H9 (cell line): ENCODE data around the gene ITGA1. TPM values are rescaled to one million over a fixed set of nuclear protein-coding genes. Genes with fewer than 3 reads are reported as not detected.

Source experiments
- DNase-seq: peaks from one replicate; pipeline ENCODE4 v3.0.0-alpha.2; 2017
- H2AFZ ChIP-seq: one replicate; pipeline ENCODE4 v1.6.1; 2013; ENCODE audit warnings: mild to moderate bottlenecking, low read length, control low read depth, moderate library complexity
- H2AK5ac ChIP-seq: 2 replicates; pipeline ENCODE4 v1.6.1; 2013; ENCODE audit warnings: low read length, control low read depth, mixed read lengths; ENCODE audit not compliant: insufficient read length
- H2BK120ac ChIP-seq: one replicate; pipeline ENCODE4 v1.6.1; 2013; ENCODE audit warnings: low read depth, mild to moderate bottlenecking, low read length, control low read depth, inconsistent platforms; ENCODE audit not compliant: poor library complexity, severe bottlenecking
- H2BK12ac ChIP-seq: 2 replicates; pipeline ENCODE4 v1.6.1; 2013; ENCODE audit warnings: low read length, control low read depth, mixed read lengths, low read depth; ENCODE audit not compliant: insufficient read length
- H2BK15ac ChIP-seq: 2 replicates; pipeline ENCODE4 v1.6.1; 2013; ENCODE audit warnings: low read depth, low read length, control low read depth
- H2BK20ac ChIP-seq: one replicate; pipeline ENCODE4 v1.6.1; 2013; ENCODE audit warnings: low read depth, mild to moderate bottlenecking, low read length, control low read depth, inconsistent platforms; ENCODE audit not compliant: poor library complexity, severe bottlenecking
- H2BK5ac ChIP-seq: 2 replicates; pipeline ENCODE4 v1.6.1; 2013; ENCODE audit warnings: low read length, control low read depth, mixed read lengths; ENCODE audit not compliant: insufficient read length
- H3K14ac ChIP-seq: 2 replicates; pipeline ENCODE4 v1.6.1; 2013; ENCODE audit warnings: low read length, control low read depth; ENCODE audit not compliant: insufficient read depth
- H3K18ac ChIP-seq: 2 replicates; pipeline ENCODE4 v1.6.1; 2013; ENCODE audit warnings: low read depth, mild to moderate bottlenecking, mixed read lengths, low read length, control low read depth; ENCODE audit not compliant: insufficient read length
- H3K23ac ChIP-seq: 2 replicates; pipeline ENCODE4 v1.6.1; 2013; ENCODE audit warnings: low read length, control low read depth, mixed read lengths, low read depth; ENCODE audit not compliant: insufficient read length
- H3K23me2 ChIP-seq: 2 replicates; pipeline ENCODE4 v1.6.1; 2013; ENCODE audit warnings: low read depth, mild to moderate bottlenecking, mixed read lengths, low read length, control low read depth; ENCODE audit not compliant: insufficient read length, poor library complexity, severe bottlenecking
- H3K27ac ChIP-seq: 2 replicates; pipeline ENCODE4 v1.5.1; 2013; ENCODE audit warnings: low read length, control low read depth, mixed read lengths, low read depth; ENCODE audit not compliant: insufficient read length
- H3K27me3 ChIP-seq: 2 replicates; pipeline ENCODE4 v1.6.1; 2013; ENCODE audit warnings: low read length, control low read depth, inconsistent platforms; ENCODE audit not compliant: insufficient read depth
- H3K4ac ChIP-seq: 2 replicates; pipeline ENCODE4 v1.6.1; 2013; ENCODE audit warnings: low read depth, mild to moderate bottlenecking, control low read depth, inconsistent platforms, low read length, moderate library complexity
- H3K4me1 ChIP-seq: 2 replicates; pipeline ENCODE4 v1.6.1; 2013; ENCODE audit warnings: low read length, control low read depth, inconsistent platforms; ENCODE audit not compliant: insufficient read depth
- H3K4me2 ChIP-seq: 2 replicates; pipeline ENCODE4 v1.6.1; 2013; ENCODE audit warnings: low read length, control low read depth, mixed read lengths; ENCODE audit not compliant: insufficient read length, insufficient read depth
- H3K56ac ChIP-seq: 2 replicates; pipeline ENCODE4 v1.6.1; 2013; ENCODE audit warnings: low read depth, mild to moderate bottlenecking, mixed read lengths, low read length, control low read depth; ENCODE audit not compliant: insufficient read length
- H3K79me1 ChIP-seq: 2 replicates; pipeline ENCODE4 v1.6.1; 2013; ENCODE audit warnings: low read depth, mild to moderate bottlenecking, moderate library complexity, low read length, control low read depth, inconsistent platforms; ENCODE audit not compliant: insufficient read depth, poor library complexity, severe bottlenecking
- H3K79me2 ChIP-seq: 2 replicates; pipeline ENCODE4 v1.6.1; 2013; ENCODE audit warnings: low read length, control low read depth, inconsistent platforms; ENCODE audit not compliant: insufficient read depth
- H3K9ac ChIP-seq: 2 replicates; pipeline ENCODE4 v1.6.1; 2013; ENCODE audit warnings: low read length, control low read depth, mixed read lengths; ENCODE audit not compliant: insufficient read length; ENCODE audit errors: extremely low read depth
- H3K9me3 ChIP-seq: one replicate; pipeline ENCODE4 v1.6.1; 2013; ENCODE audit warnings: low read depth, low read length, inconsistent platforms; ENCODE audit not compliant: control insufficient read depth
- H3T11ph ChIP-seq: one replicate; pipeline ENCODE4 v1.6.1; 2013; ENCODE audit warnings: mild to moderate bottlenecking, low read length, control low read depth, inconsistent platforms
- H4K20me1 ChIP-seq: one replicate; pipeline ENCODE4 v1.6.1; 2013; ENCODE audit not compliant: control insufficient read depth, insufficient read length, insufficient read depth
- H4K5ac ChIP-seq: 2 replicates; pipeline ENCODE4 v1.6.1; 2013; ENCODE audit warnings: low read depth, mild to moderate bottlenecking, mixed read lengths, low read length, control low read depth; ENCODE audit not compliant: insufficient read length
- H4K8ac ChIP-seq: replicated peaks from 2 replicates; pipeline ENCODE4 v1.6.1; 2013; ENCODE audit warnings: low read length, control low read depth, mixed read lengths, low read depth; ENCODE audit not compliant: insufficient read length
- H4K91ac ChIP-seq: 2 replicates; pipeline ENCODE4 v1.6.1; 2013; ENCODE audit warnings: low read depth, mild to moderate bottlenecking, moderate library complexity, mixed read lengths, low read length, control low read depth; ENCODE audit not compliant: insufficient read length
- H3K27ac Mint-ChIP-seq, 3 experiments: 2 replicates in 2 of 3; 3 replicates in 1 of 3; pipeline ENCODE4 v1.8.0; 2020 to 2021; ENCODE audit warnings: mixed read lengths in 3 of 3, mild to moderate bottlenecking in 1 of 3, moderate library complexity in 1 of 3
- H3K27me3 Mint-ChIP-seq: 2 replicates; pipeline ENCODE4 v1.8.0; 2021; ENCODE audit warnings: low read depth, mild to moderate bottlenecking, moderate library complexity, mixed read lengths
- H3K36me3 Mint-ChIP-seq, 3 experiments: 2 replicates in 2 of 3; 3 replicates in 1 of 3; pipeline ENCODE4 v1.8.0; 2020 to 2021; ENCODE audit warnings: low read depth in 3 of 3, mixed read lengths in 3 of 3; ENCODE audit not compliant: insufficient read depth in 1 of 3
- H3K4me1 Mint-ChIP-seq, 2 experiments: 2 replicates each; pipeline ENCODE4 v1.8.0; 2020; ENCODE audit warnings: mixed read lengths in 2 of 2
- H3K4me3 Mint-ChIP-seq, 2 experiments: 2 replicates in 1 of 2; 3 replicates in 1 of 2; pipeline ENCODE4 v1.8.0; 2020 to 2021; ENCODE audit warnings: mild to moderate bottlenecking in 2 of 2, mixed read lengths in 2 of 2, moderate library complexity in 1 of 2
- H3K9me3 Mint-ChIP-seq, 2 experiments: 2 replicates in 1 of 2; 3 replicates in 1 of 2; pipeline ENCODE4 v1.8.0; 2020; ENCODE audit warnings: mild to moderate bottlenecking in 2 of 2, mixed read lengths in 2 of 2, moderate library complexity in 1 of 2
- WGBS: extraction: QIAGEN DNeasy Blood & Tissue Kit; methylation state at CpG from one replicate; pipeline ENCODE4 v1.1.7; 2013; ENCODE audit warnings: missing lambda C conversion rate, low lambda C conversion rate, mixed read lengths; ENCODE audit not compliant: insufficient read length; ENCODE audit errors: extremely low coverage; 5-methylcytosine and 5-hydroxymethylcytosine counted together
- total RNA-seq: library from RNA; stranded (reverse); gene quantifications from 2 replicates; pipeline ENCODE4 v1.2.1, GENCODE V29; 2021
- TF ChIP-seq, protein P1 (sequence below): fragments of 200-600 bp; sonication (generic); conservative IDR thresholded peaks from 3 replicates; pipeline ENCODE4 v1.8.0; 2021; ENCODE audit warnings: antibody characterized with exemption, mild to moderate bottlenecking

Gene ITGA1
- total RNA-seq, 1 experiment from 2014 or later = 3.9 TPM

DNA sequence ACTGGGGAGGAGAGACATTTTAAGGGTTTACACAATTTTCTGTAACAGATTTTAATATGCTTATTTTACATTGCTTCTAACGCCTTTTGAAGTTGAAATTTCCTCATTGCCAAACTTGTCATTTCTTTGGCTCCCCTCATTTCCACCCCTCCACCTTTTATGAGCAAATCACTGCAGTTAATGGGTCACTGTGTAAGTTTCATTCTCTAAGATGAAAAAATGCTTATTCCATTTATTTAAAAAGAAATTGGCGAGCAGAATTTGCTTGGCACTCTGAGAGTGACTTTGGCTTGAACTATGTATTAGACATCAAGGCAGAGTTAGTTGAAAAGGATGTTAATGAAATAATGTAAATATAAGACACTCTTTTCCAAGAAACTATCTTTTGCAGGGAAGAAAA lies 66.6 kb downstream of the ITGA1 start:
- no peak overlapping the region for H2BK120ac ChIP-seq
- TF ChIP-seq, protein P1, sequence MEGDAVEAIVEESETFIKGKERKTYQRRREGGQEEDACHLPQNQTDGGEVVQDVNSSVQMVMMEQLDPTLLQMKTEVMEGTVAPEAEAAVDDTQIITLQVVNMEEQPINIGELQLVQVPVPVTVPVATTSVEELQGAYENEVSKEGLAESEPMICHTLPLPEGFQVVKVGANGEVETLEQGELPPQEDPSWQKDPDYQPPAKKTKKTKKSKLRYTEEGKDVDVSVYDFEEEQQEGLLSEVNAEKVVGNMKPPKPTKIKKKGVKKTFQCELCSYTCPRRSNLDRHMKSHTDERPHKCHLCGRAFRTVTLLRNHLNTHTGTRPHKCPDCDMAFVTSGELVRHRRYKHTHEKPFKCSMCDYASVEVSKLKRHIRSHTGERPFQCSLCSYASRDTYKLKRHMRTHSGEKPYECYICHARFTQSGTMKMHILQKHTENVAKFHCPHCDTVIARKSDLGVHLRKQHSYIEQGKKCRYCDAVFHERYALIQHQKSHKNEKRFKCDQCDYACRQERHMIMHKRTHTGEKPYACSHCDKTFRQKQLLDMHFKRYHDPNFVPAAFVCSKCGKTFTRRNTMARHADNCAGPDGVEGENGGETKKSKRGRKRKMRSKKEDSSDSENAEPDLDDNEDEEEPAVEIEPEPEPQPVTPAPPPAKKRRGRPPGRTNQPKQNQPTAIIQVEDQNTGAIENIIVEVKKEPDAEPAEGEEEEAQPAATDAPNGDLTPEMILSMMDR = no peak
- H2BK20ac ChIP-seq = no peak overlapping the region
- H2BK5ac ChIP-seq = no peak overlapping the region
- no peaks in the 10 kb centered on the region for H3K79me1 ChIP-seq
- no peak overlapping the region for H2AFZ ChIP-seq
- H3K56ac ChIP-seq = no peak overlapping the region
- no peaks in the 10 kb centered on the region for H3K9me3 ChIP-seq
- no peak overlapping the region for H3K18ac ChIP-seq
- H4K20me1 ChIP-seq = no peaks in the 10 kb centered on the region
- no peak overlapping the region for H3K27ac Mint-ChIP-seq
- no peaks in the 10 kb centered on the region for H3K36me3 Mint-ChIP-seq
- H4K91ac ChIP-seq = no peak overlapping the region
- H3K23ac ChIP-seq = no peak overlapping the region
- no peak overlapping the region for H4K5ac ChIP-seq
- no CpG with 5 or more reads among the region's 2 CpGs for WGBS
- H2BK15ac ChIP-seq = no peak overlapping the region
- no peak overlapping the region for H3K14ac ChIP-seq
- H3K9me3 Mint-ChIP-seq = no peaks in the 10 kb centered on the region
- no peak overlapping the region for H3K4me2 ChIP-seq
- H3K27me3 ChIP-seq = no peaks in the 10 kb centered on the region
- H3K27me3 Mint-ChIP-seq = no peaks in the 10 kb centered on the region
- H3K4me1 ChIP-seq = 0 out of 2 replicates have a peak, but pooled peaks cover 2% of the 10 kb centered on the region
- H3K4ac ChIP-seq = no peak overlapping the region
- H3T11ph ChIP-seq = no peak overlapping the region
- H3K27ac ChIP-seq = no peak overlapping the region
- no peaks in the 10 kb centered on the region for H3K23me2 ChIP-seq
- no peak overlapping the region for H3K9ac ChIP-seq
- H2AK5ac ChIP-seq = no peak overlapping the region
- no peaks in the 10 kb centered on the region for H3K79me2 ChIP-seq
- peaks cover 0 to 2% of the 10 kb centered on the region in 2 experiments; a peak in 1 of 4 replicates for H3K4me1 Mint-ChIP-seq
- DNase-seq = no peak
- H3K4me3 Mint-ChIP-seq = no peak overlapping the region
- H4K8ac ChIP-seq = no peak overlapping the region
- no peak overlapping the region for H2BK12ac ChIP-seq
